Aortic smooth muscle cell (primary cell): Measurements from ENCODE around the gene SMC6. TPM values are rescaled to one million over a fixed set of nuclear protein-coding genes. Genes with fewer than 3 reads are reported as not detected.

ENCODE experiments used
- total RNA-seq: library from RNA; depleted of rRNA; stranded (reverse); fragments of >200 nt; gene quantifications from 2 replicates; pipeline ENCODE4 v1.2.3, GENCODE V29; 2014

The SMC6 gene, protein sequence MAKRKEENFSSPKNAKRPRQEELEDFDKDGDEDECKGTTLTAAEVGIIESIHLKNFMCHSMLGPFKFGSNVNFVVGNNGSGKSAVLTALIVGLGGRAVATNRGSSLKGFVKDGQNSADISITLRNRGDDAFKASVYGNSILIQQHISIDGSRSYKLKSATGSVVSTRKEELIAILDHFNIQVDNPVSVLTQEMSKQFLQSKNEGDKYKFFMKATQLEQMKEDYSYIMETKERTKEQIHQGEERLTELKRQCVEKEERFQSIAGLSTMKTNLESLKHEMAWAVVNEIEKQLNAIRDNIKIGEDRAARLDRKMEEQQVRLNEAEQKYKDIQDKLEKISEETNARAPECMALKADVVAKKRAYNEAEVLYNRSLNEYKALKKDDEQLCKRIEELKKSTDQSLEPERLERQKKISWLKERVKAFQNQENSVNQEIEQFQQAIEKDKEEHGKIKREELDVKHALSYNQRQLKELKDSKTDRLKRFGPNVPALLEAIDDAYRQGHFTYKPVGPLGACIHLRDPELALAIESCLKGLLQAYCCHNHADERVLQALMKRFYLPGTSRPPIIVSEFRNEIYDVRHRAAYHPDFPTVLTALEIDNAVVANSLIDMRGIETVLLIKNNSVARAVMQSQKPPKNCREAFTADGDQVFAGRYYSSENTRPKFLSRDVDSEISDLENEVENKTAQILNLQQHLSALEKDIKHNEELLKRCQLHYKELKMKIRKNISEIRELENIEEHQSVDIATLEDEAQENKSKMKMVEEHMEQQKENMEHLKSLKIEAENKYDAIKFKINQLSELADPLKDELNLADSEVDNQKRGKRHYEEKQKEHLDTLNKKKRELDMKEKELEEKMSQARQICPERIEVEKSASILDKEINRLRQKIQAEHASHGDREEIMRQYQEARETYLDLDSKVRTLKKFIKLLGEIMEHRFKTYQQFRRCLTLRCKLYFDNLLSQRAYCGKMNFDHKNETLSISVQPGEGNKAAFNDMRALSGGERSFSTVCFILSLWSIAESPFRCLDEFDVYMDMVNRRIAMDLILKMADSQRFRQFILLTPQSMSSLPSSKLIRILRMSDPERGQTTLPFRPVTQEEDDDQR
- 17.6 and 18.9 TPM in 2 replicates for total RNA-seq

DNA sequence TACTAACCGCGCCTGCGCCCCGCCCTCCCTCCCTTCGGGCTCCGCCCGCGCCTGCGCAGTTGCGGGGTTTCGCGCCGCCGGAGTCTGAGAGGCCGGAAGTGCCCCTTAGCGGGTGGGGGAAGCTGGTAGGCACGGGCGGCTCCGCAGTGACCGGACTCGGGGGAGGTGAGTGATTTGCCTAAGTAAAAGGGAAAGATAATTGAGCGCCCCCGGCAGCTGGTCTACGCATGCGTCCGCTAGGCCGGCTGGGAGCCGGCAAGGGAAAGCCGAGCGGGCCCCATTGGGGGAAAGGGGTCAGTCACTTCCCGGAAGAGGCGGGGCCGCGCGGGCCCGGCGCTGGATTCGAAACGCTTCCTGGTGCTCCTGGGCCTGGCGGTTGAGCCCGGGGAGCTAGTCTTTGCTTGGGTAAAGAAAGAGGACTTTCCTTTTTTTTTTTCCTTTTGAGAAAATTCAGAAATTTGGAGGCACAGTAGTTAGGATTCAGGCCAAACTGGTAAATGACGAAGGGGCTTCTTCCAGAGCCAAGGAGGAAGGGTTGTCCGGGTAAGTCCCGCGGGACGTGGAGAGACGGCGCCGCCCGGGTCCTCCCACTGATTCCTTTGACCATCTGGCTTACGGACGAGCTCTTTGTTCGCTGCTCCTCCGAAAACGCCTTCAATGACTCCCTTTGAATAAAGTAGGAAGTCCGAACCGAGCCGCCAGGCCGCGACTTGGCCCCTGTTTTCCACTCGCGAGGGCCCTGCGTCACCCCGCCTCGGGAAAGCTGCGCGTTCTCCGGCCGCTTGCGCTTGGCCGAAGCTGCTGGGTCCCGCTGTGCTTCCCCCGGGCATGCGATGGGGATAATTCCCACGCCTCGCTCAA lies at the start of gene SMC6, which contains the start of gene GEN1:
Gene SMC6, minus strand, starts transcription at position 8 of the 861 bp plus-strand sequence. CDS start 7,864 bp downstream, outside the sequence.
Gene GEN1, plus strand, starts transcription at position 336 of the 861 bp plus-strand sequence. CDS start 5,806 bp downstream, outside the sequence.

Other genes with a start within 250 kb of the SMC6 start
- not detected in 2 replicates for gene RAD51AP2, start 235.4 kb downstream of the SMC6 start, total RNA-seq
- 0.06 and 0.13 TPM in 2 replicates for gene VSNL1, start 213.1 kb downstream of the SMC6 start, total RNA-seq
- gene GEN1, start 328 bp upstream of the SMC6 start, total RNA-seq, result 9.2 and 10.1 TPM in 2 replicates
- gene MSGN1, start 62.6 kb upstream of the SMC6 start, total RNA-seq, result not detected in 2 replicates
- gene KCNS3, start 124.9 kb upstream of the SMC6 start, total RNA-seq, result 0.66 and 1.5 TPM in 2 replicates